Trophoblast cell (in vitro differentiated cells and primary cell): ENCODE data around the gene CFAP58.
"Not testable (repeated sequence)": the region's sequence is repeated elsewhere in the genome, so short reads cannot be mapped to it uniquely, and the experiment has no call there.

Source experiments
- DNase-seq, 2 donors: peaks; one replicate each; pipeline ENCODE4 v3.0.0-alpha.2; 2016
- H2AFZ ChIP-seq: 2 replicates; pipeline ENCODE4 v1.6.1; 2013; ENCODE audit warnings: low read length, moderate library complexity, mild to moderate bottlenecking; ENCODE audit not compliant: insufficient read depth, poor library complexity
- H2AK5ac ChIP-seq: 2 replicates; pipeline ENCODE4 v1.6.1; 2013; ENCODE audit warnings: mild to moderate bottlenecking, low read length
- H2BK120ac ChIP-seq: 2 replicates; pipeline ENCODE4 v1.6.1; 2013; ENCODE audit warnings: low read length, mild to moderate bottlenecking, moderate library complexity; ENCODE audit not compliant: insufficient read depth, poor library complexity
- H2BK12ac ChIP-seq: 2 replicates; pipeline ENCODE4 v1.6.1; 2013; ENCODE audit warnings: mild to moderate bottlenecking, low read length, moderate library complexity
- H2BK5ac ChIP-seq: 2 replicates; pipeline ENCODE4 v1.6.1; 2013; ENCODE audit warnings: low read length, low read depth, moderate library complexity, mild to moderate bottlenecking; ENCODE audit not compliant: poor library complexity
- H3K14ac ChIP-seq: 2 replicates; pipeline ENCODE4 v1.6.1; 2013; ENCODE audit warnings: mild to moderate bottlenecking, low read length
- H3K18ac ChIP-seq: 2 replicates; pipeline ENCODE4 v1.6.1; 2013; ENCODE audit warnings: mild to moderate bottlenecking, low read length
- H3K23ac ChIP-seq: 2 replicates; pipeline ENCODE4 v1.6.1; 2013; ENCODE audit warnings: low read length
- H3K27ac ChIP-seq: 2 replicates; pipeline ENCODE4 v1.5.1; 2013; ENCODE audit warnings: low read depth, mild to moderate bottlenecking, inconsistent platforms, low read length, moderate library complexity
- H3K27me3 ChIP-seq: 2 replicates; pipeline ENCODE4 v1.6.1; 2013; ENCODE audit warnings: inconsistent platforms, mild to moderate bottlenecking, low read length, moderate library complexity; ENCODE audit not compliant: insufficient read depth
- H3K36me3 ChIP-seq, 2 experiments: 1 replicate in 1 of 2; 2 replicates in 1 of 2; pipeline ENCODE4 v1.6.1; 2013; ENCODE audit warnings: low read length in 2 of 2, mild to moderate bottlenecking in 2 of 2, moderate library complexity in 1 of 2; ENCODE audit not compliant: insufficient read depth in 2 of 2, control insufficient read depth in 1 of 2
- H3K4ac ChIP-seq: 2 replicates; pipeline ENCODE4 v1.6.1; 2013; ENCODE audit warnings: low read depth, mild to moderate bottlenecking, low read length, moderate library complexity
- H3K4me1 ChIP-seq, 2 experiments: 1 replicate in 1 of 2; 2 replicates in 1 of 2; pipeline ENCODE4 v1.6.1; 2013; ENCODE audit warnings: low read length in 2 of 2, mild to moderate bottlenecking in 2 of 2, moderate library complexity in 1 of 2; ENCODE audit not compliant: insufficient read depth in 2 of 2, control insufficient read depth in 1 of 2
- H3K4me2 ChIP-seq: 2 replicates; pipeline ENCODE4 v1.6.1; 2013; ENCODE audit warnings: inconsistent platforms, mild to moderate bottlenecking, low read length, moderate library complexity
- H3K4me3 ChIP-seq: 2 replicates; pipeline ENCODE4 v1.5.1; 2013; ENCODE audit warnings: mild to moderate bottlenecking, low read depth, low read length, inconsistent platforms
- H3K79me1 ChIP-seq: one replicate; pipeline ENCODE4 v1.6.1; 2013; ENCODE audit warnings: low read length
- H3K79me2 ChIP-seq: 2 replicates; pipeline ENCODE4 v1.6.1; 2013; ENCODE audit warnings: low read length, mild to moderate bottlenecking; ENCODE audit not compliant: control insufficient read depth, insufficient read depth, poor library complexity
- H3K9ac ChIP-seq: 2 replicates; pipeline ENCODE4 v1.6.1; 2013; ENCODE audit warnings: mild to moderate bottlenecking, low read length
- H3K9me3 ChIP-seq: 2 replicates; pipeline ENCODE4 v1.6.1; 2013; ENCODE audit warnings: low read depth, mild to moderate bottlenecking, control low read depth, inconsistent platforms, low read length; ENCODE audit not compliant: insufficient read depth
- H4K12ac ChIP-seq: 2 replicates; pipeline ENCODE4 v1.6.1; 2013; ENCODE audit warnings: low read depth, mild to moderate bottlenecking, low read length, moderate library complexity
- H4K8ac ChIP-seq: 2 replicates; pipeline ENCODE4 v1.6.1; 2013; ENCODE audit warnings: low read depth, mild to moderate bottlenecking, low read length, moderate library complexity
- H4K91ac ChIP-seq: one replicate; pipeline ENCODE4 v1.6.1; 2013; ENCODE audit warnings: low read depth, mild to moderate bottlenecking, low read length, moderate library complexity
- WGBS: extraction: QIAGEN DNeasy Blood & Tissue Kit; methylation state at CpG from one replicate; pipeline ENCODE4 v1.1.7; 2013; ENCODE audit warnings: missing lambda C conversion rate; ENCODE audit not compliant: insufficient read length, insufficient coverage; ENCODE audit errors: extremely low coverage; 5-methylcytosine and 5-hydroxymethylcytosine counted together

CFAP58 gene

GRCh38 chr10:104468818-104469217 lies 115.2 kb downstream of the CFAP58 start:
- H3K79me2 ChIP-seq, H3K79me1 ChIP-seq, H2BK5ac ChIP-seq, H3K4ac ChIP-seq, H3K9ac ChIP-seq, H4K12ac ChIP-seq, H2BK120ac ChIP-seq, H4K91ac ChIP-seq, H3K36me3 ChIP-seq, H2AK5ac ChIP-seq, H2BK12ac ChIP-seq, H3K23ac ChIP-seq, H3K4me2 ChIP-seq, DNase-seq, H4K8ac ChIP-seq, H3K4me1 ChIP-seq, H3K27me3 ChIP-seq, H2AFZ ChIP-seq, H3K27ac ChIP-seq, H3K9me3 ChIP-seq, H3K18ac ChIP-seq, H3K14ac ChIP-seq, H3K4me3 ChIP-seq: not testable (repeated sequence)
- WGBS = no CpG with 5 or more reads among the region's 2 CpGs

- Histone ChIP-seq H3K18ac (no peak overlapping the region), H4K8ac (no peak overlapping the region), H3K79me2 (no peaks in the 10 kb centered on the region), H3K4me2 (no peak overlapping the region), H3K4ac (no peak overlapping the region), H4K91ac (no peak overlapping the region), H3K14ac (no peak overlapping the region), H3K23ac (no peak overlapping the region), H3K27ac (peak overlapping the region; percentile 60), H4K12ac (no peak overlapping the region), H3K9ac (no peak overlapping the region), H3K4me1 (peaks cover 0 to 3% of the 10 kb centered on the region in 2 experiments), H3K4me3 (no peak overlapping the region), H3K36me3 (no peaks in the 10 kb centered on the region), H2BK120ac (no peak overlapping the region), H2BK5ac (no peak overlapping the region), H3K79me1 (peaks cover 2% of the 10 kb centered on the region), H2AK5ac (no peak overlapping the region), H3K27me3 (no peaks in the 10 kb centered on the region), H3K9me3 (no peaks in the 10 kb centered on the region), H2BK12ac (no peak overlapping the region), H2AFZ (no peak overlapping the region)
- peak; percentile 96 to 99 for DNase-seq
- no CpG with 5 or more reads among the region's 1 CpG for WGBS
These were observed 118.9 kb downstream of the CFAP58 start for GRCh38 chr10:104472505-104472904.

GRCh38 chr10:104472957-104473745 lies 119.5 kb downstream of the CFAP58 start:
- Histone ChIP-seq H3K79me1 (peaks cover 2% of the 10 kb centered on the region), H3K18ac (no peak overlapping the region), H3K14ac (no peak overlapping the region), H2BK120ac (peak overlapping the region; percentile 45), H3K9ac (no peak overlapping the region), H2BK12ac (no peak overlapping the region), H3K4me2 (no peak overlapping the region), H4K8ac (no peak overlapping the region), H3K23ac (no peak overlapping the region), H3K4me3 (no peak overlapping the region), H3K36me3 (no peaks in the 10 kb centered on the region), H3K4ac (no peak overlapping the region), H4K91ac (peak overlapping the region; percentile 21), H3K4me1 (peaks cover 0 to 3% of the 10 kb centered on the region in 2 experiments), H3K27ac (peak overlapping the region; percentile 60), H2AK5ac (no peak overlapping the region), H2BK5ac (no peak overlapping the region), H2AFZ (no peak overlapping the region), H3K27me3 (no peaks in the 10 kb centered on the region), H3K79me2 (no peaks in the 10 kb centered on the region), H3K9me3 (no peaks in the 10 kb centered on the region), H4K12ac (no peak overlapping the region)
- peak; percentile 74 to 87 for DNase-seq
- WGBS = no CpG with 5 or more reads among the region's 2 CpGs

GRCh38 chr10:104478380-104478779 lies 124.7 kb downstream of the CFAP58 start:
- no peaks in the 10 kb centered on the region for H3K36me3 ChIP-seq
- no peak overlapping the region for H4K8ac ChIP-seq
- H3K4me3 ChIP-seq = no peak overlapping the region
- no peak overlapping the region for H3K14ac ChIP-seq
- DNase-seq = no peak
- H3K79me1 ChIP-seq = no peaks in the 10 kb centered on the region
- no peak overlapping the region for H2BK120ac ChIP-seq
- no peak overlapping the region for H4K12ac ChIP-seq
- no peak overlapping the region for H3K9ac ChIP-seq
- H3K79me2 ChIP-seq = no peaks in the 10 kb centered on the region
- no peak overlapping the region for H2AK5ac ChIP-seq
- H2BK12ac ChIP-seq = no peak overlapping the region
- H3K4me1 ChIP-seq = no peaks in the 10 kb centered on the region
- H4K91ac ChIP-seq = no peak overlapping the region
- no peaks in the 10 kb centered on the region for H3K9me3 ChIP-seq
- no peak overlapping the region for H3K18ac ChIP-seq
- no CpG with 5 or more reads among the region's 3 CpGs for WGBS
- H2AFZ ChIP-seq = no peak overlapping the region
- no peak overlapping the region for H3K27ac ChIP-seq
- no peak overlapping the region for H3K4ac ChIP-seq
- no peak overlapping the region for H3K23ac ChIP-seq
- H3K27me3 ChIP-seq = no peaks in the 10 kb centered on the region
- H2BK5ac ChIP-seq = no peak overlapping the region
- no peak overlapping the region for H3K4me2 ChIP-seq
